Pons (tissue), 1 donor: ENCODE data around the gene ZNF669.

Experiments used
- DNase-seq: peaks from one replicate; pipeline ENCODE4 v3.0.0-alpha.2; 2016; ENCODE audit warnings: low spot score

The ZNF669 gene

DNA sequence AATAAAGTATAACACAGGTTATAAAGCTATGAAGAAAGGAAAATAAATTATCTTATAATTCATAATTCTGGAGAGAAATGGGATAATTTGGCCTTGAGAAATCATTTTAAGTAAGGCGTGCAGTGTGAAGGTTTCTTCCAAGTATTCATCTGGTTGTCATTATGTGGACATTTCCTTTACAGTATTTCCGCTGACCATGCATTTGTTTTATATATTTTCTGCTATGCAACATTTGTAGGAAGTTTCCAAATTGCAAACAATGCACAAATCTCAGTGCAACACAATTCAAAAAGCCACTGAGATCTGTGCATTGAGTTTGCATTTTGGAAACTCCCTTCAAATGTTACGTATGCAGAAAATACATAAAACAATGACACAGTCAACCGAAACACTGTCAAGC is 43.4 kb downstream of the ZNF669 start:
- no peak for DNase-seq

DNA sequence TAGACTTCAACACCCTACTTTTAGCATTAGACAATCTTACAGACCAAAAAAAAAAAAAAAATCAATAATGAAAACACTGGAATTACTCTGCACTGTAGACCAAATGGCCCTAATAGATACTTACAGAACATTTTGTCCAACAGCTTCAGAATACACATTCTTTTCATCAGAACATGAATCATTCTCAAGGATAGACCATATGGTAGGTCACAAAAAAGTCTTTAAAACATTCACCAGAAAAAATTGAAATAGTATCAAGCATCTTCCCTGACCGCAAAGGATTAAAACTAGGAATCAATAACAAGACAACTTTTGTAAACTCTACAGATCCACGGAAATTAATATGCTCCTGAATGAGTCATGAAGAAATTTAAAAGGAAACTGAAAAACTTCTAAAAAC is 48.1 kb downstream of the ZNF669 start:
- DNase-seq: no peak

DNA sequence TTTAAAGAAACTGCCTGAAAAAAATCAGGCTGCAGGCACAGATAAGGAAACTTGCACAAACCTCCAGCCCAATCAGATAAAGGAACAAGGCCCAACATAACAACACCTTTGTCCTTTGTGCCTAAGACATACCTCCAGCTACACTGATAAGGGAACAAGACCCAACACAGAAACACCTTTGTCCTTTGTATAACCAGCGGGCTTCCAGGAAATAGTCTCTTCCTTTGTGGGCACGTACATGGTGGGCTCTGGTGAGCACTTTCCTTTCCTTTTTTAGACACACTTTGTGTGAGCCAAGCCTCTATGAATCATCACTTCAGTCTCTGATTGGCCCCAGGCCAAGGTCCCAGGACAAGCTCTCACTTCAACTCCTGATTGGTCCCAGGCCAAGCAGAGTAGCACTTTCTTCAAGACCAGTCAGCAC is 49.2 kb downstream of the ZNF669 start:
- DNase-seq: no peak
